PC-9 (cell line): ENCODE results near the gene GTPBP6.

Experiments used
- CTCF ChIP-seq: fragments of 200-600 bp; sonication (generic); conservative IDR thresholded peaks from 2 replicates; pipeline ENCODE4 v1.6.1; 2017; ENCODE audit warnings: mixed run types, antibody characterized with exemption, mild to moderate bottlenecking, moderate library complexity
- EZH2 ChIP-seq: fragments of 200-600 bp; sonication (generic); IDR thresholded peaks from 2 replicates; pipeline ENCODE4 v1.8.0; 2017; ENCODE audit warnings: antibody characterized with exemption, low read depth

- no peak for TF ChIP-seq CTCF
- no peak for TF ChIP-seq EZH2
Measured at GRCh38 chrX:338836-339400, 20.3 kb upstream of the GTPBP6 start.
